GM19463 (cell line): ENCODE measurements around the gene KRTAP10-2.
"Not testable (repeated sequence)": the region's sequence is repeated elsewhere in the genome, so short reads cannot be mapped to it uniquely, and the experiment has no call there.

Experiments used
- ATAC-seq: cut with Tn5 transposase; IDR thresholded peaks from one replicate; pipeline ENCODE4 v1.9.1; 2021; ENCODE audit warnings: mild to moderate bottlenecking, moderate library complexity; ENCODE audit not compliant: unreplicated experiment

KRTAP10-2 gene

DNA sequence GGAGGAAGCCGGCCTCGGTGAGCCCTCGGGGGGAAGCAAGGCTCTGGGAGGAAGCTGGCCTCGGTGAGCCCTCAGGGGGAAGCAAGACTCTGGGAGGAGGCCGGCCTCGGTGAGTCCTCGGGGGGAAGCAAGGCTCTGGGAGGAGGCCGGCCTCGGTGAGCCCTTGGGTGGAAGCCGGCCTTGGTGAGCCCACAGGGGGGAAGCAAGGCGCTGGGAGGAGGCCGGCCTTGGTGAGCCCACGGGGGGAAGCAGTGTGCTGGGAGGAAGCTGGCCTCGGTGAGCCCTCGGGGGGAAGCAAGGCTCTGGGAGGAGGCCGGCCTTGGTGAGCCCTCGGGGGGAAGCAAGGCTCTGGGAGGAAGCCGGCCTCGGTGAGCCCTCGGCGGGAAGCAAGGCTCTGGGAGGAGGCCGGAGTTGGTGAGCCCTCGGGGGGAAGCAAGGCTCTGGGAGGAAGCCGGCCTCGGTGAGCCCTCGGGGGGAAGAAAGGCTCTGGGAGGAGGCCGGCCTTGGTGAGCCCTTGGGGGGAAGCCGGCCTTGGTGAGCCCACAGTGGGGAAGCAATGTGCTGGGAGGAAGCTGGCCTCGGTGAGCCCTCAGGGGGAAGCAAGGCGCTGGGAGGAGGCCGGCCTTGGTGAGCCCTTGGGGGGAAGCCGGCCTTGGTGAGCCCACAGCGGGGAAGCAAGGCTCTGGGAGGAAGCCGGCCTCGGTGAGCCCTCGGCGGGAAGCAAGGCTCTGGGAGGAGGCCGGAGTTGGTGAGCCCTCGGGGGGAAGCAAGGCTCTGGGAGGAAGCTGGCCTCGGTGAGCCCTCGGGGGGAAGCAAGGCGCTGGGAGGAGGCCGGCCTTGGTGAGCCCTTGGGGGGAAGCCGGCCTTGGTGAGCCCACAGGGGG lies 48.1 kb downstream of the KRTAP10-2 start:
- ATAC-seq = not testable (repeated sequence)

- no peak for ATAC-seq
These were observed 48.9 kb downstream of the KRTAP10-2 start for GRCh38 chr21:44502171-44502958.
